ENCODE measurements around the gene RPUSD4.

RPUSD4 gene

GRCh38 chr11:126211236-126212088 is at the start of gene RPUSD4, which contains the start of gene FAM118B:
RPUSD4 (minus strand) TSS chr11:126211650; CDS start chr11:126211638, 12 bp downstream.
FAM118B (plus strand) TSS chr11:126211782; CDS start chr11:126235002, 23,220 bp downstream.
- peaks cover 4% of the 10 kb centered on the region; the same call in 1 of the 2 replicates for H3K36me3 ChIP-seq (ENCODE audit: insufficient read depth, low read length)
- no peak for TF ChIP-seq EZH2phosphoT487 (IDR thresholded peaks at IDR 0.05; ENCODE audit: borderline replicate concordance)
- TF ChIP-seq CTCF (conservative IDR thresholded peaks at IDR 0.05; ENCODE audit: low read length) = no peak
- H3K9ac ChIP-seq (ENCODE audit: low read depth, low read length, poor library complexity, severe bottlenecking) = peak within 1 kb of the TSS; percentile 82
- H4K20me1 ChIP-seq (ENCODE audit: insufficient read depth, low read length, poor library complexity, severe bottlenecking) = no peaks in the 10 kb centered on the region
- H3K9me3 ChIP-seq (ENCODE audit: insufficient read depth, low read depth, low read length) = no peaks in the 10 kb centered on the region
- no peaks in the 10 kb centered on the region for H3K9me2 ChIP-seq (replicated peaks; ENCODE audit: low read depth, low read length)
- H3K4me1 ChIP-seq (ENCODE audit: insufficient read depth, low read length, poor library complexity, severe bottlenecking) = peaks cover 38% of the 10 kb centered on the region
- H3K79me2 ChIP-seq (ENCODE audit: insufficient read depth, low read length) = peaks cover 56% of the 10 kb centered on the region
- no peaks in the 10 kb centered on the region for H3F3A ChIP-seq (ENCODE audit: low read depth)
- H3K27me3 ChIP-seq (ENCODE audit: insufficient read depth, low read length, poor library complexity, severe bottlenecking) = no peaks in the 10 kb centered on the region
- peak within 1 kb of the TSS; percentile 82 for H2AFZ ChIP-seq (ENCODE audit: low read length)
- peak within 1 kb of the TSS; percentile 98 for H3K4me2 ChIP-seq (ENCODE audit: low read depth, low read length, poor library complexity, severe bottlenecking)
- H3K4me3 ChIP-seq (ENCODE audit: low read length, poor library complexity, severe bottlenecking) = peak within 1 kb of the TSS; percentile 90

DNA sequence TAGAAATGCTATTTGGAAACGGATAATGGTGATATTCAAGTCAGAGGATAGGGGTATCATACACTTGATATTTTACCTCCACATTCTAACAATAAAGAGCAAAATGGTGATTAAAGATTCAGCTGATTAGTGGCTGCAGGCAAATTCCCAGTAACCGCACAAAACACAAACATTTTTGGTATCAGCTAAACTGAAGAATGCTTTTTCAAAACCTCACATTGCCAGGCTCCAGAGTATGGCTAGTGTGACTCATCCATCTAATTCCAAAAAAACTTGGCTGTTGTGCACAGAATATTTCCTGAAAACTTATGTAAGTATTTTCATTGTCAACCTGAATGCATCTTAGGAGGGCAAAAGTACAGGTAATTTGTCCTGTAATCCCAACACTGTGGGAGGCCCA is 46.3 kb upstream of the RPUSD4 start:
- Histone ChIP-seq H3K4me1 (ENCODE audit: insufficient read depth, low read length, poor library complexity, severe bottlenecking) (no peaks in the 10 kb centered on the region), H3K4me2 (ENCODE audit: low read depth, low read length, poor library complexity, severe bottlenecking) (no peak overlapping the region), H3K9ac (ENCODE audit: low read depth, low read length, poor library complexity, severe bottlenecking) (no peak overlapping the region), H3K27me3 (ENCODE audit: insufficient read depth, low read length, poor library complexity, severe bottlenecking) (no peaks in the 10 kb centered on the region), H3K36me3 (ENCODE audit: insufficient read depth, low read length) (peaks cover 53% of the 10 kb centered on the region; the same call in 1 of the 2 replicates), H3F3A (ENCODE audit: low read depth) (no peaks in the 10 kb centered on the region), H2AFZ (ENCODE audit: low read length) (no peak overlapping the region), H4K20me1 (ENCODE audit: insufficient read depth, low read length, poor library complexity, severe bottlenecking) (no peaks in the 10 kb centered on the region), H3K79me2 (ENCODE audit: insufficient read depth, low read length) (no peaks in the 10 kb centered on the region), H3K4me3 (ENCODE audit: low read length, poor library complexity, severe bottlenecking) (no peak overlapping the region), H3K9me2 (replicated peaks; ENCODE audit: low read depth, low read length) (no peaks in the 10 kb centered on the region), H3K9me3 (ENCODE audit: insufficient read depth, low read depth, low read length) (no peaks in the 10 kb centered on the region)
- TF ChIP-seq EZH2phosphoT487 (IDR thresholded peaks at IDR 0.05; ENCODE audit: borderline replicate concordance) (no peak), CTCF (conservative IDR thresholded peaks at IDR 0.05; ENCODE audit: low read length) (no peak)

DNA sequence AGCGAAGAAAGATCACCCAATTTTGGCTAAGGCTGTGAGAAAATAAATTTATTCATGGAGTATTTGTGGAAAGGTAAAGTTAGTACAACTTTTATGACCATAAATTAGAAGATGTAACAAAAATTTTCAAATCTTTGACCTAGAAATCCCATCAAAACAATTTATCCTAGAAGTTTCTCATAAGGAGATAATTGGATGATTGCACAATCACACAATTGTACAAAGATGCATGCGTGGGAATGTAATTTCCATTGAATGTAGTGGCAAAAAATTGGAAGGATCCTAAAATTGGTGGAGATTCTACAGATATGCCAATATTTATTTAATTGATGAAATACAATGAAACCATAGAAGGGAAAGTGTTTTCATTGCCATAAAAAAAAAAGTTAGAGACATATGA is 45.7 kb upstream of the RPUSD4 start:
- TF ChIP-seq CTCF (conservative IDR thresholded peaks at IDR 0.05; ENCODE audit: low read length) (no peak), EZH2phosphoT487 (IDR thresholded peaks at IDR 0.05; ENCODE audit: borderline replicate concordance) (no peak)

More for the DNA sequence above, 45.7 kb upstream of the RPUSD4 start:
- Histone ChIP-seq H3K79me2 (ENCODE audit: insufficient read depth, low read length) (no peaks in the 10 kb centered on the region), H3F3A (ENCODE audit: low read depth) (no peaks in the 10 kb centered on the region), H3K4me1 (ENCODE audit: insufficient read depth, low read length, poor library complexity, severe bottlenecking) (no peaks in the 10 kb centered on the region), H2AFZ (ENCODE audit: low read length) (no peak overlapping the region), H3K9me3 (ENCODE audit: insufficient read depth, low read depth, low read length) (no peaks in the 10 kb centered on the region), H3K9ac (ENCODE audit: low read depth, low read length, poor library complexity, severe bottlenecking) (no peak overlapping the region), H3K36me3 (ENCODE audit: insufficient read depth, low read length) (peaks cover 52% of the 10 kb centered on the region; the same call in 1 of the 2 replicates), H3K27me3 (ENCODE audit: insufficient read depth, low read length, poor library complexity, severe bottlenecking) (no peaks in the 10 kb centered on the region), H4K20me1 (ENCODE audit: insufficient read depth, low read length, poor library complexity, severe bottlenecking) (no peaks in the 10 kb centered on the region), H3K4me3 (ENCODE audit: low read length, poor library complexity, severe bottlenecking) (no peak overlapping the region), H3K4me2 (ENCODE audit: low read depth, low read length, poor library complexity, severe bottlenecking) (no peak overlapping the region), H3K9me2 (replicated peaks; ENCODE audit: low read depth, low read length) (no peaks in the 10 kb centered on the region)

Data from Loucy (cell line).